Panc1 (cell line): Measurements from ENCODE around the gene SYCE3. TPM values are rescaled to one million over a fixed set of nuclear protein-coding genes. Genes with fewer than 3 reads are reported as not detected.

ENCODE experiments used
- ATAC-seq: fragments of 200-7000 bp; cut with Tn5 transposase; 2 replicates; pipeline ENCODE4 v1.9.1; 2020; ENCODE audit warnings: mild to moderate bottlenecking, moderate library complexity
- BruUV-seq: library from RNA; stranded (reverse); fragments of 400-500 nt; replicated peaks from 2 replicates; lab custom pipeline; 2021; lab: Mats Ljungman, UMichigan
- CTCF ChIA-PET: fragments of 300-600 bp; sonication (Branson Sonifier 250); formaldehyde crosslinking; loops from one replicate; lab custom pipeline; 2022; ENCODE audit warnings: antibody characterized with exemption; lab: Charles Lee
- POLR2A ChIA-PET: fragments of 300-600 bp; sonication (Branson Sonifier 250); formaldehyde crosslinking; loops from one replicate; lab custom pipeline; 2022; ENCODE audit warnings: antibody characterized with exemption; lab: Charles Lee
- DNase-seq: peaks from one replicate; pipeline ENCODE4 v3.0.0-alpha.2; 2010; ENCODE audit warnings: low read depth, low spot score
- H3K27ac ChIP-seq: 2 replicates; pipeline ENCODE4 v1.5.1; 2011; ENCODE audit warnings: mild to moderate bottlenecking, low read length, inconsistent platforms
- H3K27me3 ChIP-seq: fragments of 200-500 bp; sonication (Bioruptor generic); 2 replicates; pipeline ENCODE4 v1.6.0; 2014; ENCODE audit warnings: low read length, inconsistent platforms; ENCODE audit not compliant: control insufficient read depth, insufficient read depth
- H3K36me3 ChIP-seq: fragments of 200-500 bp; sonication (Bioruptor generic); 2 replicates; pipeline ENCODE4 v1.5.1; 2014; ENCODE audit warnings: inconsistent platforms, mild to moderate bottlenecking, low read length, moderate library complexity; ENCODE audit not compliant: control insufficient read depth, insufficient read depth
- H3K4me1 ChIP-seq: 2 replicates; pipeline ENCODE4 v1.5.1; 2011; ENCODE audit warnings: inconsistent platforms, mild to moderate bottlenecking, low read length, moderate library complexity; ENCODE audit not compliant: control insufficient read depth, insufficient read depth
- H3K4me3 ChIP-seq, 2 experiments: 2 replicates each; pipeline ENCODE4 v1.5.1; 2011 to 2012; ENCODE audit warnings: low read depth in 2 of 2, low read length in 2 of 2, mild to moderate bottlenecking in 2 of 2, inconsistent platforms in 1 of 2, moderate library complexity in 1 of 2
- H3K9me3 ChIP-seq: fragments of 200-500 bp; sonication (Bioruptor generic); 2 replicates; pipeline ENCODE4 v1.5.1; 2014; ENCODE audit warnings: low read depth, mild to moderate bottlenecking, inconsistent platforms, low read length, moderate library complexity; ENCODE audit not compliant: control insufficient read depth, insufficient read depth
- POLR2AphosphoS5 ChIP-seq: IDR thresholded peaks from 2 replicates; pipeline ENCODE4 v1.6.1; 2012; ENCODE audit warnings: mild to moderate bottlenecking, low read depth, low read length, moderate library complexity
- SIN3A ChIP-seq: IDR thresholded peaks from 2 replicates; pipeline ENCODE4 v1.6.1; 2012; ENCODE audit warnings: low read depth, mild to moderate bottlenecking, low read length, moderate library complexity, borderline replicate concordance; ENCODE audit not compliant: insufficient read depth
- TCF7L2 ChIP-seq: IDR thresholded peaks from 2 replicates; pipeline ENCODE4 v1.6.1; 2011; ENCODE audit warnings: mild to moderate bottlenecking, low read depth, low read length, inconsistent platforms
- in situ Hi-C: cut with HindIII; loops from 2 replicates; pipeline ENCODE4 v1.10.0; 2016; ENCODE audit warnings: low sequenced_read_pairs, low pct_unique_long_range_greater_than_20kb
- intact Hi-C: fragments of 100-400 bp; cut with micrococcal nuclease; formaldehyde crosslinking; loops from one replicate; pipeline ENCODE4 v1.10.0; 2022; ENCODE audit not compliant: unreplicated experiment
- total RNA-seq: library from RNA; stranded (reverse); gene quantifications from one replicate; pipeline ENCODE4 v1.2.1, GENCODE V29; 2021; ENCODE audit not compliant: unreplicated experiment
- TF ChIP-seq, protein P1 (sequence below), 2 experiments: IDR thresholded peaks; 2 replicates each; pipeline ENCODE4 v1.6.1; 2011 to 2012; ENCODE audit warnings: low read depth in 2 of 2, control low read depth in 1 of 2, low read length in 1 of 2, mild to moderate bottlenecking in 1 of 2, moderate library complexity in 1 of 2; ENCODE audit not compliant: insufficient read depth in 1 of 2
- TF ChIP-seq, protein P2 (sequence below): fragments of 450-650 bp; IDR thresholded peaks from 2 replicates; pipeline ENCODE4 v1.5.1; 2017; ENCODE audit warnings: mild to moderate bottlenecking

The SYCE3 gene
- total RNA-seq, 1 experiment from 2014 or later: not detected

DNA sequence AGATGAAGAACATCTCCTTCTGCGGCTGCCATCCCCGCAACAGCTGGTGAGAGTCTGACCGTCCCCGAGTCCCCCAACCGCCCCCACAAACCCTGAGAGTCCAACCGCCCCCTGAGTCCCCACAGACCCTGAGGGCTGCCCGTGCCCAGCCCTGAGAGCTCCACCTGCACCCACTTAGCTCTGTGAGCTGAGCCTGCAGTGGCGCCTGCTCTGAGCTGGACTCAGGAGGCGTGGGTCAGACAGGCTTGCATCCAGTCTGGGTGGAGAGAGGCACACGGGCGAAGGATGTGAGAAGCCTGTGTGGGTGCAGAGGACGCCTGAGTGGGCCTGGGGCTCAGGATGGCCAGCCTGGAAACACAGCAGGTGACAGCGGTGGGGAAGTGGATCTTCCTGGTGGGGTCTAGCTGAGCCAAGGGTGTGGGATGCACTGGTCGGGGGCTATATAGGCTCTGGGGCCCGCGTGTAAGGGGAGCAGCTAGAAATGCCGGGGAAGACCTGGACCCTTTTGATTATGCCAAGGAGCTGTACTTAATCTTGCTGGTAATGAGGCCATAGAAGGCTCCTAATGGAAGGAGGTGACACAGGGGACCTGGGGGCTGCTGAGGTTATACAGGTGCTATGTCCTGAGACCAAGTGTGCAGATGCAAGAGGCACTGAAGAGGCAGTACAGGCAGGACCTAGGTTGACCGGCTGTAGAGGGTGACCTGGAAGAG lies 44.4 kb upstream of the SYCE3 start:
- ATAC-seq: no peak
- ChIA-PET POLR2A (no interaction called here), CTCF (interaction anchor here (1.1 kb wide), 1 partner anchor 52 kb away, joined by 3 read pairs; no protein-coding TSS in a partner anchor)
- no TSS peak for BruUV-seq
- intact Hi-C loops (no loop called here), in situ Hi-C loops (no loop called here)
- Histone ChIP-seq H3K4me3 (no peak overlapping the region), H3K27me3 (no peaks in the 10 kb centered on the region), H3K27ac (no peak overlapping the region), H3K9me3 (no peaks in the 10 kb centered on the region), H3K36me3 (no peaks in the 10 kb centered on the region), H3K4me1 (no peaks in the 10 kb centered on the region)
- TF ChIP-seq, protein P1, sequence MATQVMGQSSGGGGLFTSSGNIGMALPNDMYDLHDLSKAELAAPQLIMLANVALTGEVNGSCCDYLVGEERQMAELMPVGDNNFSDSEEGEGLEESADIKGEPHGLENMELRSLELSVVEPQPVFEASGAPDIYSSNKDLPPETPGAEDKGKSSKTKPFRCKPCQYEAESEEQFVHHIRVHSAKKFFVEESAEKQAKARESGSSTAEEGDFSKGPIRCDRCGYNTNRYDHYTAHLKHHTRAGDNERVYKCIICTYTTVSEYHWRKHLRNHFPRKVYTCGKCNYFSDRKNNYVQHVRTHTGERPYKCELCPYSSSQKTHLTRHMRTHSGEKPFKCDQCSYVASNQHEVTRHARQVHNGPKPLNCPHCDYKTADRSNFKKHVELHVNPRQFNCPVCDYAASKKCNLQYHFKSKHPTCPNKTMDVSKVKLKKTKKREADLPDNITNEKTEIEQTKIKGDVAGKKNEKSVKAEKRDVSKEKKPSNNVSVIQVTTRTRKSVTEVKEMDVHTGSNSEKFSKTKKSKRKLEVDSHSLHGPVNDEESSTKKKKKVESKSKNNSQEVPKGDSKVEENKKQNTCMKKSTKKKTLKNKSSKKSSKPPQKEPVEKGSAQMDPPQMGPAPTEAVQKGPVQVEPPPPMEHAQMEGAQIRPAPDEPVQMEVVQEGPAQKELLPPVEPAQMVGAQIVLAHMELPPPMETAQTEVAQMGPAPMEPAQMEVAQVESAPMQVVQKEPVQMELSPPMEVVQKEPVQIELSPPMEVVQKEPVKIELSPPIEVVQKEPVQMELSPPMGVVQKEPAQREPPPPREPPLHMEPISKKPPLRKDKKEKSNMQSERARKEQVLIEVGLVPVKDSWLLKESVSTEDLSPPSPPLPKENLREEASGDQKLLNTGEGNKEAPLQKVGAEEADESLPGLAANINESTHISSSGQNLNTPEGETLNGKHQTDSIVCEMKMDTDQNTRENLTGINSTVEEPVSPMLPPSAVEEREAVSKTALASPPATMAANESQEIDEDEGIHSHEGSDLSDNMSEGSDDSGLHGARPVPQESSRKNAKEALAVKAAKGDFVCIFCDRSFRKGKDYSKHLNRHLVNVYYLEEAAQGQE (IDR thresholded peaks at IDR 0.05; ENCODE audit: insufficient read depth in 1 of 2, low read depth in 2 of 2, low read length in 1 of 2): no peak
- no peak for TF ChIP-seq POLR2AphosphoS5
- TF ChIP-seq, protein P2, sequence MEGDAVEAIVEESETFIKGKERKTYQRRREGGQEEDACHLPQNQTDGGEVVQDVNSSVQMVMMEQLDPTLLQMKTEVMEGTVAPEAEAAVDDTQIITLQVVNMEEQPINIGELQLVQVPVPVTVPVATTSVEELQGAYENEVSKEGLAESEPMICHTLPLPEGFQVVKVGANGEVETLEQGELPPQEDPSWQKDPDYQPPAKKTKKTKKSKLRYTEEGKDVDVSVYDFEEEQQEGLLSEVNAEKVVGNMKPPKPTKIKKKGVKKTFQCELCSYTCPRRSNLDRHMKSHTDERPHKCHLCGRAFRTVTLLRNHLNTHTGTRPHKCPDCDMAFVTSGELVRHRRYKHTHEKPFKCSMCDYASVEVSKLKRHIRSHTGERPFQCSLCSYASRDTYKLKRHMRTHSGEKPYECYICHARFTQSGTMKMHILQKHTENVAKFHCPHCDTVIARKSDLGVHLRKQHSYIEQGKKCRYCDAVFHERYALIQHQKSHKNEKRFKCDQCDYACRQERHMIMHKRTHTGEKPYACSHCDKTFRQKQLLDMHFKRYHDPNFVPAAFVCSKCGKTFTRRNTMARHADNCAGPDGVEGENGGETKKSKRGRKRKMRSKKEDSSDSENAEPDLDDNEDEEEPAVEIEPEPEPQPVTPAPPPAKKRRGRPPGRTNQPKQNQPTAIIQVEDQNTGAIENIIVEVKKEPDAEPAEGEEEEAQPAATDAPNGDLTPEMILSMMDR: no peak
- TF ChIP-seq SIN3A: no peak
- no peak for TF ChIP-seq TCF7L2
- DNase-seq: no peak

DNA sequence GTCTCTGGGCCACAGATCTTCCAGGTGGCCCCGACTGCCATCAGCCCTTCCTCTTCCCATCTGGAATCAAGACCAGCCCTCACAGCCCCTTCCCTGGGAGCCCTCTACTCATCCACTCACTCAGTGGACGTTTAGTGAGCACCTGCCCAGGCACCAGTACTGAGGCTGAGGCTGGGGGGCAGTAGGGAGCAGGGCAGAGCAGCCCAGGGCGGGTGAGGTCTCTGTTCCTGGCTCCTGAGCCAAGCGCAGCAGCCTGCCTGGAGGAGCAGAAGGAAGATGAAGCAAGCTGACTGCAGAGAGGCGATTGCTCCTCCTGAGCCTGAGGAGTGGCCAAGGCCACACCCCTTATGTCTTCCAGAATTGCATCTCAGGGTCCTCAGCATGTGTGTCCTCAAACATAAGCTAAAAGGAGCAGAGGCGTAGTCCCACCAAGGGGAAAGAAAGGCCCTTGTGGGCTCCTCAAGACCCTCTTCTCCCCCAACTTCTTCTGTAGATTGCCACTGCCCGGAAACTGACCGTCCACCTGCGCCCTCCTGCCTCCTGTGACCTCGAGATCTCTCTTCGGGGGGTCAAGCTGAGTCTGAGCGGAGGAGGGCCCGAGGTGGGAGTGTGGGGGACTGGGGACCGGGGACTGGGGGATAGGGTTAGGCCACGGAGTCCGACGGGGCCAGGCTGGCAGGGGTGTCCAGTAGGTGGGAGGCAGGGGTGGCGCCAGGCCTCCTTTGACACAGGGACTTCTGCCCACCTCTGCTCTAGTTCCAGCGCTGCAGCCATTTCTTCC lies 43.6 kb upstream of the SYCE3 start:
- in situ Hi-C loops: no loop called here
- Histone ChIP-seq H3K27me3 (no peaks in the 10 kb centered on the region), H3K27ac (no peak overlapping the region), H3K4me3 (no peak overlapping the region), H3K9me3 (no peaks in the 10 kb centered on the region), H3K36me3 (no peaks in the 10 kb centered on the region), H3K4me1 (peaks cover 3% of the 10 kb centered on the region; the same call in 1 of the 2 replicates)
- ATAC-seq (no peak), DNase-seq (no peak)
- CTCF ChIA-PET: interaction anchor here (1.1 kb wide), 1 partner anchor 51 kb away, joined by 3 read pairs; no protein-coding TSS in a partner anchor
- POLR2A ChIA-PET: interaction anchor here (0.5 kb wide), 1 partner anchor 13 kb away, joined by 3 read pairs; no protein-coding TSS in a partner anchor
- TF ChIP-seq, protein P1 (IDR thresholded peaks at IDR 0.05; ENCODE audit: insufficient read depth in 1 of 2, low read depth in 2 of 2, low read length in 1 of 2): no peak
- TF ChIP-seq POLR2AphosphoS5 (no peak), TCF7L2 (no peak)
- BruUV-seq: no TSS peak
- intact Hi-C loops: no loop called here
